Heart left ventricle (tissue), 16 donors: Measurements from ENCODE around the gene ITM2C. TPM values are rescaled to one million over a fixed set of nuclear protein-coding genes. Genes with fewer than 3 reads are reported as not detected.

ENCODE experiments used
- ATAC-seq, 4 donors: fragments of 200-7000 bp; cut with Tn5 transposase; one replicate each; pipeline ENCODE4 v1.9.1; 2020 to 2022; ENCODE audit warnings: moderate library complexity in 4 of 4, mild to moderate bottlenecking in 3 of 4, moderate number of reproducible peaks in 1 of 4
- DNase-seq, 5 donors: peaks; one replicate each; pipeline ENCODE4 v3.0.0-alpha.2; 2020
- H3K27ac ChIP-seq, 12 donors: fragments of 200-600 bp; sonication (generic) in 4 of 12; one replicate each; pipeline versions ENCODE4 v1.5.0 to v1.8.0; 2016 to 2022; ENCODE audit warnings: mild to moderate bottlenecking in 2 of 12
- H3K27me3 ChIP-seq, 9 donors: fragments of 200-600 bp; sonication (generic) in 2 of 9; one replicate each; pipeline versions ENCODE4 v1.5.1 to v1.8.0; 2016 to 2022; ENCODE audit warnings: mild to moderate bottlenecking in 3 of 9
- H3K36me3 ChIP-seq, 9 donors: fragments of 200-600 bp; sonication (generic) in 2 of 9; one replicate each; pipeline versions ENCODE4 v1.5.0 to v1.8.0; 2018 to 2022; ENCODE audit warnings: mild to moderate bottlenecking in 2 of 9
- H3K4me1 ChIP-seq, 12 donors: fragments of 200-600 bp; sonication (generic) in 4 of 12; one replicate each; pipeline versions ENCODE4 v1.5.0 to v1.8.0; 2016 to 2022; ENCODE audit warnings: mild to moderate bottlenecking in 3 of 12
- H3K4me3 ChIP-seq, 12 donors: fragments of 200-600 bp; sonication (generic) in 4 of 12; one replicate each; pipeline versions ENCODE4 v1.5.0 to v1.8.0; 2017 to 2022; ENCODE audit warnings: mild to moderate bottlenecking in 9 of 12, moderate library complexity in 4 of 12
- H3K9me3 ChIP-seq, 12 donors: fragments of 200-600 bp; sonication (generic) in 4 of 12; one replicate each; pipeline versions ENCODE4 v1.5.0 to v1.8.0; 2016 to 2022; ENCODE audit warnings: mild to moderate bottlenecking in 1 of 12
- CTCF ChIP-seq, 12 donors: fragments of 200-600 bp; sonication (generic) in 4 of 12; IDR thresholded peaks; one replicate each; pipeline versions ENCODE4 v1.5.0 to v1.8.0; 2018 to 2022; ENCODE audit warnings: antibody characterized with exemption in 12 of 12, mild to moderate bottlenecking in 5 of 12
- POLR2A ChIP-seq, 2 donors: fragments of 450-650 bp; IDR thresholded peaks; one replicate each; pipeline ENCODE4 v1.6.1; 2017; ENCODE audit warnings: antibody characterized with exemption in 2 of 2, mild to moderate bottlenecking in 2 of 2, moderate library complexity in 2 of 2
- WGBS, 4 donors: extraction: QIAGEN DNeasy Blood & Tissue Kit in 2 of 4; methylation state at CpG; one replicate each; pipeline versions ENCODE4 v1.1.5 to v1.1.7; 2013 to 2018; 5-methylcytosine and 5-hydroxymethylcytosine counted together
- intact Hi-C, 10 donors: fragments of 100-400 bp; cut with DNase I; formaldehyde crosslinking; loops; one replicate each; pipeline versions ENCODE4 v1.11.1 to v1.14.2; 2022
- polyA plus RNA-seq, 2 donors: library from polyadenylated mRNA; stranded (reverse); fragments of 200-250 nt; gene quantifications; one replicate each; pipeline ENCODE4 v1.2.3, GENCODE V29; 2013
- total RNA-seq, 9 donors: library from RNA; depleted of rRNA in 2 of 9; stranded (reverse); fragments of >200 nt in 2 of 9; fragmentation: NEBNext Ultra II Directional in 3 of 9; extraction: Animal tissue kit (Norgen Biotek cat#: 25700) in 3 of 9; gene quantifications; one replicate each; pipeline versions ENCODE4 v1.1.0 to v1.2.4, GENCODE V29; 2016 to 2023
- donor health status: ischemic (EF 13 %, LVEDD 7.1; RV severe dilation, severe dysfunction).
- donor health status: healthy with polysubstance abuse.
- donor health status: DM: no; HTN: yes; CAD: no.
- donor health status: DM: no; HTN: no; CAD: no.
- donor health status: ischemic (EF 25% LVEDD 6.9; RV normal size, moderate dysfunction).
- donor health status: ischemic (EF 25% LVEDD 5.7; RV mildly dilated, moderate dysfunction).
- donor health status: healthy.
- donor health status: DM: yes; HTN: yes; CAD: no.
- donor health status: ischemic (EF 35%, LVEDD 5.7; RV mildly dilated, moderate dysfunction).
- donor health status: nonischemic (EF 11% LVEDD 7.7; RV severe dilation, severe dysfunction).
- donor health status: DM: yes; HTN: yes; CAD: no.
- donor health status: PGD.
- donor health status: ischemic (EF 29% LVEDD 5.4; RV normal size, mild dysfunction).
- donor health status: nonischemic (EF 23%, LVEDD 6.1; RV moderate dilation, normal function).

The ITM2C gene
- total and polyA plus RNA-seq, 11 donors, result 19.7 to 36.6 (median 26.0) TPM

GRCh38 chr2:230843132-230843531, 21.6 kb upstream of the ITM2C start:
- TF ChIP-seq CTCF (IDR thresholded peaks at IDR 0.05), result no peak
- no peak for TF ChIP-seq POLR2A (IDR thresholded peaks at IDR 0.05)
- no peaks in the 10 kb centered on the region for H3K36me3 ChIP-seq
- no peak overlapping the region for H3K4me3 ChIP-seq
- DNase-seq (no peak), ATAC-seq (no peak)
- intact Hi-C loops, result no loop called here
- peaks cover 0 to 17% (median 0%) of the 10 kb centered on the region in 12 donors for H3K9me3 ChIP-seq
- 69 to 76% (median 73%) methylated on average over 4 of the region's 4 CpGs for WGBS, 4 donors
- peaks cover 0 to 25% (median 0%) of the 10 kb centered on the region in 9 donors for H3K27me3 ChIP-seq
- no peak overlapping the region for H3K27ac ChIP-seq
- peaks cover 0 to 7% (median 0%) of the 10 kb centered on the region in 12 donors for H3K4me1 ChIP-seq

GRCh38 chr2:230846360-230846759, 18.4 kb upstream of the ITM2C start:
- Histone ChIP-seq H3K36me3 (no peaks in the 10 kb centered on the region), H3K27ac (no peak overlapping the region), H3K4me3 (no peak overlapping the region), H3K27me3 (peaks cover 0 to 45% (median 7%) of the 10 kb centered on the region in 9 donors), H3K9me3 (peaks cover 0 to 7% (median 0%) of the 10 kb centered on the region in 12 donors), H3K4me1 (peaks cover 0 to 9% (median 0%) of the 10 kb centered on the region in 12 donors)
- TF ChIP-seq POLR2A (IDR thresholded peaks at IDR 0.05) (no peak), CTCF (IDR thresholded peaks at IDR 0.05) (no peak)
- WGBS, 4 donors, result 95 to 98% (median 96%) methylated on average over 6 of the region's 6 CpGs
- ATAC-seq, result no peak
- intact Hi-C loops, result loop anchor here in 4 of 10 donors (5.0 kb wide), 2 partner anchors 66 to 141 kb away; no protein-coding TSS in a partner anchor
- DNase-seq, result no peak

DNA sequence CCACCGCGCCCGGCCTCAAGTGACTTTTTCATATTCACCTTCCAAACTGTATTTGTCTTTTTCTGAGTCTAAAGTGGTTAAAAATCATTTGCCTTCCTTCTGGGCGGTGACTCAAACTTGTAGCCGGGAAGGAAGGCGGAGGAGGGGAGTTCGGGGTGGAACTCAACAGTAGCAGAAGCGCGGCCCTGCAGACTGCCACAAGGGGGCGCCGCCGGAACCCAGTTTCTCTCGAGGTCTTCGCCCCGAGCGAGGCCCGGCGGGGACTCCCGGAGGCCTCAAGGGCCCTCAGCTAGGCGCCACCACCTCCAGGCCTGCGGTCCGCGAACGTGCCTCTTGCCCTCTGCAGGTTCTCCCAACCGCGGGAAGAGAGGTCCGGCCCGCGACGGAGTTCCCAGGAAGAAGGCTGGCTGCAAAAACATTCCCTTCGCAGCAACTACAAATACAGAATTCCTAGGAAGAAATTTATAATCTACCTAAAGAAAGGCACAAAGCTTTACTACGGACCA, 16.8 kb upstream of the ITM2C start:
- Histone ChIP-seq H3K9me3 (peaks cover 0 to 9% (median 0%) of the 10 kb centered on the region in 12 donors), H3K4me1 (peaks cover 0 to 9% (median 0%) of the 10 kb centered on the region in 12 donors), H3K4me3 (peak overlapping the region in 6 of 12 donors; percentile 15 to 38 (median 30)), H3K36me3 (no peaks in the 10 kb centered on the region), H3K27me3 (peaks cover 0 to 47% (median 13%) of the 10 kb centered on the region in 9 donors), H3K27ac (no peak overlapping the region)
- DNase-seq (peak; percentile 82 to 92 (median 84)), ATAC-seq (peak in 3 of 4 donors; percentile 87 to 94 (median 88))
- TF ChIP-seq CTCF (IDR thresholded peaks at IDR 0.05) (peak; percentile 77 to 97 (median 90)), POLR2A (IDR thresholded peaks at IDR 0.05) (no peak)
- intact Hi-C loops, result loop anchor here in 5 of 10 donors (1.0 to 5.0 kb wide), 5 partner anchors 23 to 139 kb away; no protein-coding TSS in a partner anchor
- 8 to 11% (median 10%) methylated on average over 30 to 32 of the region's 32 CpGs for WGBS, 4 donors

GRCh38 chr2:230849633-230850357, 14.9 kb upstream of the ITM2C start:
- peak in 1 of 4 donors; percentile 48 for ATAC-seq
- intact Hi-C loops, result loop anchor here in 4 of 10 donors (2.0 to 5.0 kb wide), 4 partner anchors 25 to 138 kb away; no protein-coding TSS in a partner anchor
- no peak overlapping the region for H3K4me3 ChIP-seq
- TF ChIP-seq POLR2A (IDR thresholded peaks at IDR 0.05) (no peak), CTCF (IDR thresholded peaks at IDR 0.05) (peak; percentile 60 to 88 (median 80))
- peaks cover 0 to 49% (median 15%) of the 10 kb centered on the region in 9 donors for H3K27me3 ChIP-seq
- peaks cover 0 to 9% (median 0%) of the 10 kb centered on the region in 12 donors for H3K4me1 ChIP-seq
- H3K9me3 ChIP-seq, result peaks cover 0 to 9% (median 0%) of the 10 kb centered on the region in 12 donors
- H3K27ac ChIP-seq, result no peak overlapping the region
- H3K36me3 ChIP-seq, result no peaks in the 10 kb centered on the region
- 56 to 65% (median 61%) methylated on average over 40 of the region's 40 CpGs for WGBS, 4 donors
- peak in 2 of 5 donors; percentile 56 to 81 for DNase-seq
